ENCODE results near the gene DIS3. TPM values are rescaled to one million over a fixed set of nuclear protein-coding genes. Genes with fewer than 3 reads are reported as not detected.
"Not testable (repeated sequence)": the region's sequence is repeated elsewhere in the genome, so short reads cannot be mapped to it uniquely, and the experiment has no call there.

Gene DIS3, protein sequence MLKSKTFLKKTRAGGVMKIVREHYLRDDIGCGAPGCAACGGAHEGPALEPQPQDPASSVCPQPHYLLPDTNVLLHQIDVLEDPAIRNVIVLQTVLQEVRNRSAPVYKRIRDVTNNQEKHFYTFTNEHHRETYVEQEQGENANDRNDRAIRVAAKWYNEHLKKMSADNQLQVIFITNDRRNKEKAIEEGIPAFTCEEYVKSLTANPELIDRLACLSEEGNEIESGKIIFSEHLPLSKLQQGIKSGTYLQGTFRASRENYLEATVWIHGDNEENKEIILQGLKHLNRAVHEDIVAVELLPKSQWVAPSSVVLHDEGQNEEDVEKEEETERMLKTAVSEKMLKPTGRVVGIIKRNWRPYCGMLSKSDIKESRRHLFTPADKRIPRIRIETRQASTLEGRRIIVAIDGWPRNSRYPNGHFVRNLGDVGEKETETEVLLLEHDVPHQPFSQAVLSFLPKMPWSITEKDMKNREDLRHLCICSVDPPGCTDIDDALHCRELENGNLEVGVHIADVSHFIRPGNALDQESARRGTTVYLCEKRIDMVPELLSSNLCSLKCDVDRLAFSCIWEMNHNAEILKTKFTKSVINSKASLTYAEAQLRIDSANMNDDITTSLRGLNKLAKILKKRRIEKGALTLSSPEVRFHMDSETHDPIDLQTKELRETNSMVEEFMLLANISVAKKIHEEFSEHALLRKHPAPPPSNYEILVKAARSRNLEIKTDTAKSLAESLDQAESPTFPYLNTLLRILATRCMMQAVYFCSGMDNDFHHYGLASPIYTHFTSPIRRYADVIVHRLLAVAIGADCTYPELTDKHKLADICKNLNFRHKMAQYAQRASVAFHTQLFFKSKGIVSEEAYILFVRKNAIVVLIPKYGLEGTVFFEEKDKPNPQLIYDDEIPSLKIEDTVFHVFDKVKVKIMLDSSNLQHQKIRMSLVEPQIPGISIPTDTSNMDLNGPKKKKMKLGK
- total RNA-seq (2014; rRNA removed; shearing (Covaris generic)), result 16.5 and 20.9 TPM in 2 replicates

DNA sequence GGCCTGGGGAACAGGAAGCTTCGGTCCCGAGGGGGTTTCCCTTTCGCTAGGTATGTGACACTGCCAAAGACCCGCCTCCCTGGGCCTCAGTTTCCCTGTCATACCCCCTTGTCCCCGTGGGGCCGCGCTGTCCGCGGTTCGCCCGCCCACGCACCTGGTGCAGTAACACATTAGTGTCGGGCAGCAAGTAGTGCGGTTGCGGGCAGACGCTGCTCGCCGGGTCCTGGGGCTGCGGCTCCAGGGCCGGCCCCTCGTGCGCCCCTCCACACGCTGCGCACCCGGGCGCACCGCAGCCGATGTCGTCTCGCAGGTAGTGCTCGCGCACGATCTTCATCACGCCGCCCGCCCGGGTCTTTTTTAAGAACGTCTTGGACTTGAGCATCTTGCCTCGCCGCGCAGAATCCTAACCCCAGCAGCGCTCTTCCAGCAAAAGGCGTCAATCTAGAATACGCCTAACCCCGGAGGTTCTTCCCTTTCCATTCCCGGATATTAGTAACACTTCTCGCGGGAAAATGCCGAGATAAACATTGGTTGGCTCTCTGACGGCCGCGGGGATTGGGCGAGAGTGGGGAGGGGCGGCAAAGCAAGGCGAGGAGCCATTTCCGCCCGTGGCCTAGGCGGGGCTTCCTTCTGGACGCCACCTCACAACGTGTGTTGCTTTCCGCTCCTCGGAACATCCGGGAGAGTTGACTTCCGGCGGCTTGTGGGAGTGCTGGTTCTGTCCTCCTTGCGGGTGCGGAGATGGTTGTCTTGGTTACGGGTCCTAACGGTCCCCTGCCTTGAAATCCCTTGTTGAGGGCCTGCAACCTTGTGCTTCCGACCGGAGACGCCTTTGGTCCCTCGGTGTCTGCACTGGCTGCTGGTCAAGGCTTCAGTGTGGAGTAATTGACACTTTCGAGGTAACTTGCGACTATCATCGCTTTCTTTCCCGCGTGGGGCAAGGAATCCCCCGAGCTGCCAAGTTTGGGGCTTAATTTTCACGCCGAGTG lies at the start of gene DIS3, which contains the start of gene PIBF1:
Gene DIS3, minus strand, starts transcription at position 450 of the 989 bp plus-strand sequence. Its CDS starts 68 bp downstream, at position 382.
Gene PIBF1, plus strand, starts transcription at position 683 of the 989 bp plus-strand sequence. CDS start 1,337 bp downstream, outside the sequence.
- DNase-seq (ENCODE audit: low spot score), result peak; percentile 95

DNA sequence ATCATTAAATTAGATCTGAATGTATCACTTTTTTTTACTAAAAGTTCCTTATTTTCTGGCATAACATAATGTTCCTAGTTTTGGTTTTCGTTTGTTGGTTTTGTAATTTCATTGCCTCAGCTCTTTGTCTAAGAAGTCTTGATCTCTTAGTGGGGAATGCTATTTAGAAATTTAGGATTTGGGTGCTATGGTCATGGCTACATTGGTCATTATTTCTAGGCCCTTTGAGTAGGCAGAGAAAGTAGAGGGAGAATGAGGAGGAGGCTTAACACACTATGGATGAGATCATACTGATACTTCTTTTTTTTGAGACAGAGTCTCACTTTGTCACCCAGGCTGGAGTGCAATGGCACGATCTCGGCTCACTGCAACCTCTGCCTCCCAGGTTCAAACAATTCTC lies 42.0 kb upstream of the DIS3 start:
- DNase-seq (ENCODE audit: low spot score), result no peak

DNA sequence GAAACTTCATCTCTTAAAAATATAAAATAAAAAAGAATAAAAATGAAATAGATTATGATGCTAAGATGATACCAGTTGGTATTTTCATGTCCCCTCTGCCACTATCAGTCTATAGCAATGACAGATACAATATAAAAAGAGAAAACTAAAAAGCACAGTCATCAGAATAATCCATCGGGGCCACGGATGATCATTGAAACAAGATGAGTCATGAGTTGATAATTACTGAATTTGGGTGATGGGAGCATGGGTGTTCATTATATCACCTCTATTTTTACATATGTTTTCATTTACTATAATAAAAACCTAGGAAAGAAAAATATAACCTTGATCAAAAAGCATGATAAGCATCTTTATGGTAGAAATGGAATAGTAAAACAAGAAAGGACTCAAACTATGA lies 41.4 kb upstream of the DIS3 start:
- no peak for DNase-seq (ENCODE audit: low spot score)

DNA sequence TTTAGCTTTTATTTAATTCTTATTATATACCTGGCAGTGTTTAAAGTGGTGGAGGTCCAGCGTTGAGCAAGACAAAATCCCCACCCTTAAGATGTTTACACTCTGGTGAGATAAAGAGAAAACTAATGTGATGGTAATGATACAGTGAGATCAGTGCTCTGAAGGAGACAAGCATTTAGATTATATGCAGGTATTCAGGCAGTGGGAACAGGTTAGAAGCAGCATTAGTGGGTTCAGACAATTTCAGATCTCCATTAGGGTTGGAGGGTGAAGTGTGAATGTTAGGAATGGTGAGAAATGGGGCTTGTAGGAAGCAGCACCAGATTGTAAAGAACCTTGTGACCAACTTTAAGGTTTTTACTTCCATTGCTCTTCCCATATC lies 39.2 kb upstream of the DIS3 start:
- DNase-seq (ENCODE audit: low spot score), result no peak

DNA sequence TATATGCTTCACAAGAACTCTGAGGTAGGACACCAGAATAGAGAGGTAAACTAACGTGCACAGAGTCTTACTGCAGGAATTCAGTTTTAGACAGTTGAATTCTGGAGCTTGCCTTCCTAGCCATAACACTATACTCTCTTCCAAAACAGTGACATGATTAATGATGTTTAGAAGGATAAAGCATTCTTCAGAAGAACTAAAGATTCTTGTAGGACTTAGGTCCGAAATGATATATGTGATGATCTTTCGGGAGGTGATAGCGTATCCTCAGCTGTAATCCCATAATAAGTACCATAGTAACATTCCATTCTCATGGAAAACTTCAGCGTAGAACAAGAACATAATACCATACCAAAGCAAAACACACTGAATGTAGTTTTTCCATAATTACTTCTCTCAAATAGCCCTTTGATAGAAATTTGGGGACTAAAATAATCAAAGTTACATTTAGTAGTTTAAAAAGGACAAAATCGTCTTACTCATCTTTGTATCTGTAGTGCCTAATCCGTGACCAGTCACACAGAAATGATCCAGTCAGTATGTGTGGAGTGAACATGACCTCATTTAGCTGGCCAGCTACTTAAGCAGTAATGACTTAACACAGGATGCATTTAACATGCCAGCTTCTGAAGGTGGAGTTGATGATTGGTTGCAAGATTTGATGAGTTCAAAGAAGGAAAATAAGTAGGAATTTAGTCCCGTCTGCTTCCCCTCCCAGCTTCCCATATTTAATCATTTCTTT lies 38.6 kb upstream of the DIS3 start:
- DNase-seq (ENCODE audit: low spot score), result peak; percentile 8

DNA sequence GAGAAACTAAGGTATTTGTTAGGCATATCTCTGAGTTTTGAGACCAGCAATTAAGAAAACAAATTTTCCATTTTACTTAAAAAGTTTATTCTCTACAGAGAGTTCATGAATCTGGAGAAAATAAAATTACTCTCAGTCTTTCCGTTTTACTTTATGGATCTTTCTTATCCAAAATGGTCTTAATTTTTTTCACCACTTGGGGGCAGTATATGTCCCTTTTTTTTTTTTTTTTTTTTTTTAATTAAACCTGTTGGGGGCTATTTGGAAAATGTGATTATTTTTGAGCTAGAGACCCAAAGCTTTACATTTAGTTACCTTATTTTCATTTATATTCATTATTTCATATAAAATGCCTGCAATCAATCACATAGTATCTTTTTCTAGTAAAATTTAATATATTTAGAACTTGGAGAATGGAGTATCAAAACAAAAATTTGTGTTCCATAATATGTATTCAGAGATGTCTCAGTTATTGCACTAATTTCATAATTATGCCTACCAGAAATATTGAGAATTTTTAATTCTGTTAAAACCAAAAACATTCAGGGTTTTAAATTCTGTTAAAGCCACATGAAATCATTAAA lies 27.3 kb upstream of the DIS3 start:
- no peak for DNase-seq (ENCODE audit: low spot score)

DNA sequence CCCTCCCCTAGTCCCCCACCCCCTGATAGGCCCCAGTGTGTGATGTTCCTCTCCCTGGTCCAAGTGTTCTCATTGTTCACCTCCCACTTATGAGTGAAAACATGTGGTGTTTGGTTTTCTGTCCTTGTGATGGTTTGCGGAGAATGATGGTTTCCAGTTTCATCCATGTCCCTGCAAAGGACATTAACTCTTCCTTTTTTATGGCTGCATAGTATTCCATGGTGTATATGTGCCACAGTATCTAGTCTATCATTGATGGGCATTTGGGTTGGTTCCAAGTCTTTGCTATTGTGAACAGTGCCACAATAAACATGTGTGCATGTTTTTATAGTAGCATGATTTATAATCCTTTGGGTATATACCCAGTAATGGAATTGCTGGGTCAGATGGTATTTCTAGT lies 24.8 kb upstream of the DIS3 start:
- not testable (repeated sequence) for DNase-seq (ENCODE audit: low spot score)

DNA sequence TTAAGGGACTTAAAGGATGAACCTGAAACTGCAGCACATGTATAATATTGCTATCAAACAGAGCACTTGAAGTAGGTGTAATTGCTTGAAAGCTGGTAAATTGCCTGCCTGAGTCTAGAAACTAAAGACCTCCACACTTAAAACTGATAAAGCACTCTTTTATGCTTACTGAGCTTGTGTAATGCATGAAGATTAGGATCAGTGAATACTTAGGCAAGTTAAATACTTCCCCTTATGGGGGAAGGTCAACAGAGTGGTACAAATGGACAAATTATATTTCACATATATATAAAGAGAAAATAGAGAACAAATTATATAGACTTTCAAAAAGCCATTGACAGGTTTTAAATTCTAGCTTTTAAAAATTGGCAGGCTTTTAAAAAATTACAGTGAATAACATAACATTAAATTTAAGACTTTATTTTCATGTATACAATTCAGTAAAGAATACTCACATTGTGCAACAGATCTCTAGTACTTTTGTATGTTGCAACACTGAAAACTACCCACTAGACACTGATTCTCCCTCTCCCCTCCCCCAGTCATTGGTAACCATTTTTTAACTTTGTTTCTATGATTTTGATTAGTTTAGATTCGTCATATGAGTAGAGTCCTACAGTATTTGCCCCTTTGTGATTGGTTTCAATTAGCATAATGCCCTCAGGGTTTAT lies 24.1 kb upstream of the DIS3 start:
- DNase-seq (ENCODE audit: low spot score), result no peak

DNA sequence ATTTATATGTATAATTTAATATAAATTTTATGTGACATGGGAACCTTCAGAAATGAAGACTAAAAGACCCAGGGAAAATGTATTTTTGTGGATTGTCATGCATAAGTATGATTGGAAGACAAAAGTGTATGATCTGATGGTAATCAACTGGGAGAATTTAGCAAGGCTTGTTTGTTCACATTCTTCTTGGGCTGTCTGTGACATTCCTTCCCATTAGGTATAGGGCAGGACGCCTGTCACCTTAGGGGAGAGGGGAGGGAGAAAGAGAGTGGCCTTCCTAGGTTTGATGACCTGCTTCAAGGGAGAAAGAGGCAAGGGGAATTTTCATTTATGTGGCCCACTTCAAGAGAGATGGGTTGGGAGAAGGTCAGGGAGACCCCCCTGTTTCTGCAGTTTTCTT lies 22.6 kb upstream of the DIS3 start:
- DNase-seq (ENCODE audit: low spot score), result no peak

DNA sequence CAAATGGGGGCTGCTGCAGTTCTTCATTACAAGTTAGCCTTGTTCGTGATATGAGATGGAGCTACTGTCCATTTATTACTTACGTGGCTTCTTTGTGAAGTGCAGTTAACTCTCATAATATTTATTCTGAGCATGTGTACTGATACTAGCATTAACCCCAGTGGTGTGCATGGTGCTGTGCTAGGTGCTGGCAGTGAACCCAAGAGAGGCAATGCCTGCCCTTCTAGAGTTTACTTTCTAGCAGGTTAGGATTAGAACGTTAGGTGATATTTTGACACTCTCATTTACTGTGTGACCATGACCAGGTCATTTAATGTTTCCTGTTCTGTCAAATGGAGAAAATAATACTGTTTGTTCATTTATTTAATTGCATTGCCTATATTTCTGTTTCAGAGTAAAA lies 17.1 kb upstream of the DIS3 start:
- no peak for DNase-seq (ENCODE audit: low spot score)

DNA sequence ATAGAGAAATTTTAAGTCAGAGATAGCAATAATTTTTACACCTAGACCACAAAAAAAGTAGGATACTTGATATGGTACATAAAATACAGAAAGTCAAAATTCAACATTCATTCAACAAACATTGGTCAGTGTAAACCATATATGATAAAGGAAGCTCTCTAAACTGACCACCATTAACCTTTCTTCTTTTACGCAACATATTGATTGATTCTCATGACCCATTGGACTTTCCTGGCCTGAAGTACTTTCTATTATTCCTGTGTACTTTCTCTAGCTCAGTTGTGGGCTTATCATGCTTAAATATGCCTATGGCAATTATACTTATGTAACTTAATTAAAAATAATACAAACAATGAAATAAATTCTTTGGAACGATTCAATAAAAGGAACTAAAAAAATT lies 10.9 kb upstream of the DIS3 start:
- DNase-seq (ENCODE audit: low spot score), result no peak

DNA sequence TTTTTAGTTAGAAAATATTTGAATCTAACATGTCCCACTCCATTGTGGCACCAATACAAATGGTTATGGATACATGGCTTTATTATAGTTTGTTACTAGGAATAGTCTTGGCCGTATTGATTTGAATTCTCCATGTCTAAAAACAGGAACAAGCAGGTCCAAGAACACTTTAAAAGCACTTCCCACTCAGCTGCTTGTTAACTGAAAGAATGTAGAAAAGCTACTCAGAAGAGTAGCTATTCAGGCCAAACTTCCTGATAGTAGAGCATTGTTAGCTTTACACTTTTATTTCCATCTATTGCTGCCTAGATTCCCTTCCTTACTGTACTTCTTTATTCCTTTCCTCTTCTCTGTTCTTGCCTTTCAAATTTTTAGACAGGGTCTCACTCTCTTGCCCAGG lies 7.1 kb upstream of the DIS3 start:
- no peak for DNase-seq (ENCODE audit: low spot score)

DNA sequence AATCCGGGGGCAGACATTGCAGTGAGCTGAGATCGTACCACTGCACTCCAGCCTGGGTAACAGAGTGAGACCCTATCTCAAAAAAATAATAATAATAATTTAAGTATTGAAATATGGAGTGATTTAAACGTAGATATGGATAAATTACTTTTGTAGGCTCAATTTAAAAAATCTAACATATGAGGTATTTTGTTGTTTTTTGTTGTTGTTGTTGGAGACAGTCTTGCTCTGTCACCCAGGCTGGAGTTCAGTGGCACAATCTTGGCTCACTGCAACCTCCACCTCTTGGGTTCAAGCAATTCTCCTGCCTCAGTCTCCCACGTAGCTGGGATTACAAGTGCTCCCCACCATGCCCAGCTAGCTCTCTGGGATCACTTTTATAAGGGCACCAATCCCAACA lies 3.0 kb upstream of the DIS3 start:
- DNase-seq (ENCODE audit: low spot score), result not testable (repeated sequence)

DNA sequence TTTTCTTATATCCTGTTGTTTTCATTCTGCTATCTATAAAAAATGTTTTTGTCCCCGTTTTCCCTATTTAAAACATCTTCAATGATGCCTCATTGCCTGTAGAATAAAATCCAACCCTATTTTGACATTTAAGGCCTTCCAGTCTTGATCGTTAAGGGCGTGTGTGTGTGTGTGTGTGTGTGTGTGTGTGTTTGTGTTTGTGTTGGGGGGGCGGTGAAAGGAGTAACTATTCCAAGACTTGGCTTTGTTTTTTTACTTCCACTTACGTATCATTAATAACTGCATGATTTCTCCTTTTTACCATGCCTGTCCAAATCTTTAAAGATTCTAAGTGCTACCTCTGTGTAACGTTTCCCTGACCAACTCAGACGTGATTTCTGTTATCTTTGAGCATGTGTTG lies 1.0 kb upstream of the DIS3 start:
- DNase-seq (ENCODE audit: low spot score), result no peak

DNA sequence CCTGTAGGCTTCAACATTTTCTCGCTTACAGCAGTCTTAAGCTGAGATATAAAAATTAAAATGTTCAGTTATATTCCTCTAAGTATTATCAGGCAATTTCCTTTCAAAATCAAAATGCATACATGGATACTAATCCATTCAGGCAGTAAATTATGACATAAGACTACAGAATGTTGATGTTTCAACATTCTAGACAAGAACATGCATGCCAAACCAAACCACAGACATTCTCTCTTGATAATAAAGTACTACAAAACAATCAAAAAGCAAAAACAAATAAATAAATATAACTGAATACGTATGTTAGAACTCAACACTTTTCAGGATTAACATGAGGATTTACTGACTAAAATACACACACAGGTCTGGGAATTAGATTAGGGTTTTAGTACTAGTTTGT lies 7.7 kb downstream of the DIS3 start:
- no peak for DNase-seq (ENCODE audit: low spot score)

DNA sequence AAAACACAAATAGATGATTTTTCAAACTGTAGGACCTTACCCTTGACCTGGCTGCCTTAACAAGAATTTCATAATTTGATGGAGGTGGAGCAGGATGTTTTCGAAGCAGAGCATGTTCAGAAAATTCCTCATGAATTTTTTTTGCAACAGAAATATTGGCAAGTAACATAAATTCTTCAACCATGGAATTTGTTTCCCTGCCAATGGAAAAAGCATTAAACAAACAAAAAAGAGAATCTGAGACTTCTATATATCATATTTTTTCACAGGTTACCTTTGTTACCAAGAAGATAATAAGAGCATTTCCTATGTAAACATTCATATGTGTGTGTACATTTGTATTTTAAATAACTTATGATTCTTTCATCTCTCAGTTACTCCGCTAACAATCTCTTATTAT lies 18.3 kb downstream of the DIS3 start:
- no peak for DNase-seq (ENCODE audit: low spot score)

DNA sequence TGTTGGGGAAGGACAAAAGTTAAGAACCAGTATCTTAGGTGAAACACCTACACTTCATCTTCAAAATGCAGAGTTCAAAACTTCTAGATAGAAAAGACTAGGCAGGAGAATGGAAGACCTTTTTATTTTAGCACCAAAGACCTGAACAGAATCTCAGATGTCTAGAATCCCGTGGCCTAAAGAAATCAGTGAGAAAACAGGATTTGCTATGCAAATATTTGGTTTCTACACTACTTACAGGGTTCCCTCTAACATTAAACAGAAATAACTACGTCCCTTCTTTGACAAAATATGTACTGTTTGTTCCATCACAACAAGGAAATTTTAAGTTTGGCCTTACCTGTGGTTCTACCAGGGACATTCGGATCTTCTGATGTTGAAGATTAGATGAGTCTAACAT lies 21.5 kb downstream of the DIS3 start:
- DNase-seq (ENCODE audit: low spot score), result no peak

DNA sequence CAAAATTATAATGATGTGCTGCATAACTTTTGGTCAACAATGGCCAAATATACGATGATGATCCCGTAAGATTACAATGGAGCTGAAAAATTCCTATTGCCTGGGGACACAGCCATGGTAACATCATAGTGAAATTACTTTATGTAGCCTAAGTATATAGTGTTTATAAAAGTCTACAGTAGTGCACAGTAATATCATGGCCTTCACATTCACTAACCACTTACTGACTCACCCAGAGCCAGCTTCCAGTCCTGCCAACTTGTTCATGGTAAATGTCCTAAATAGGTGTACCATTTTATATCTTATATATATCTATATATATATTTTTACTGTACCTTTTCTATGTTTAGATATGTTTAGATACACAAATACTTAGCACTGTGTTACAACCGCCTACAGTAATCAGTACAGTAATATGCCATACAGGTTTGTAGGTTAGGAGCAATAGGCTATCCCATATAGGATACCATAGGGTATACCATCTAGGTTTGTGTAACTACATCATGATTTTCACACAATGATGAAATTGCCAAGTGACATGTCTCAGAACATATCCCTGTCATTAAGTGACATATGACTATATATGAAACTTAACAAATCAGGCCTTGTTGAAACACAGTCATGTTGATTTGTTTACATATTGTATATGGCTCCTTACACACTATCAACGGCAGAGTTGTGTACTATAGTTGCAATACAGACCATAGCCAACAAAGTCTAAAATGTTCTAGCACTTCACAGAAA lies 23.7 kb downstream of the DIS3 start:
- no peak for DNase-seq (ENCODE audit: low spot score)

DNA sequence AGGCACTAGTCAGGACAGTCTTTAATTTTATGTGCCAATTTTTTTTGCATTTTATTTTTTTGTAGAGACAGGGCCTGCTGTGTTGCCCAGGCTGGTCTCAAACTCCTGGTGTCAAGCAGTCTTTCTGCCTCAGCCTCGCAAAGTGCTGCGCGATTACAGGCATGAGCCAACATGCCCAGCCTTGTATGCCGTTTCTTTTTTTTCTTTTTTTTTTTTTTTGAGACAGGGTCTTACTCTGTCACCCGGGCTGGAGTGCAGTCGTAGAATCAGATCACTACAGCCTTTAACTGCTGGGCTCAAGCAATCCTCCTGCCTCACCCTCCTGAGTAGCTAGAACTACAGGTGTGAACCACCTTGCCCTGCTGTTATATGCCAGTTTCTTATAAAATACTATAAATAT lies 27.6 kb downstream of the DIS3 start:
- no peak for DNase-seq (ENCODE audit: low spot score)

All from H4 (cell line).